ENCODE measurements around the gene ZNF804A. TPM values are rescaled to one million over a fixed set of nuclear protein-coding genes. Genes with fewer than 3 reads are reported as not detected.

ZNF804A gene
- total RNA-seq, 1 experiment from 2014 or later = 3.4 TPM

DNA sequence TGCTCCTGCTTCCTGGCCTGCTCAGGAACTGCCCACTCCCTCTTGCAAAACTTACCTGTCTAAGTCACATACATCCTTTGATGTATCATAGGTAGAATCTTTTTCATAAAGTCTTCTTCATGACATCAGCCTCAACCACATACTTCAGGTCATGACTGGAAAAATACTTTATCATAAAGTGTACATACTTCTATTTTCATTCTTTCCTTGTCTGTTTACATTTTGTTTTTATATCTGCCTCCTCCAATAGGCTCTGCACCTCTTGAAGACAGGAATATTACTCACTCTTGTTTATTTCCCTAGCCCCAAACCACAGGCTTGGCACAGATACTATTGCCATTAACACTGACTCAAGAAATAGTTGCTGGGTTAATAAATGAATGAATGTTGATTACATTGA, 43.6 kb upstream of the ZNF804A start:
- Histone ChIP-seq H3K9me3 (ENCODE audit: low read depth, low read length, poor library complexity, severe bottlenecking) (no peaks in the 10 kb centered on the region), H3K4me3 (ENCODE audit: low read depth, low read length, poor library complexity, severe bottlenecking) (no peak overlapping the region), H3K4me1 (ENCODE audit: insufficient read depth, low read length, poor library complexity, severe bottlenecking) (no peaks in the 10 kb centered on the region), H3K36me3 (ENCODE audit: insufficient read depth, low read length, poor library complexity, severe bottlenecking) (no peaks in the 10 kb centered on the region), H3K27me3 (replicated peaks; ENCODE audit: insufficient read depth, low read depth, low read length, poor library complexity) (no peaks in the 10 kb centered on the region), H3K27ac (ENCODE audit: low read depth, low read length, poor library complexity, severe bottlenecking) (no peak overlapping the region)
- intact Hi-C loops (cut with micrococcal nuclease; ENCODE audit: unreplicated experiment) = no loop called here
- no peak for DNase-seq (ENCODE audit: low spot score)
- ChIA-PET CTCF (no interaction called here), POLR2A (ENCODE audit: low non-redundant PET) (no interaction called here)
- no TSS peak for BruUV-seq (replicated peaks)
- TF ChIP-seq EZH2 (IDR thresholded peaks at IDR 0.05; ENCODE audit: borderline replicate concordance, low read depth, low read length, poor library complexity, severe bottlenecking) = no peak
- TF ChIP-seq, protein P1, sequence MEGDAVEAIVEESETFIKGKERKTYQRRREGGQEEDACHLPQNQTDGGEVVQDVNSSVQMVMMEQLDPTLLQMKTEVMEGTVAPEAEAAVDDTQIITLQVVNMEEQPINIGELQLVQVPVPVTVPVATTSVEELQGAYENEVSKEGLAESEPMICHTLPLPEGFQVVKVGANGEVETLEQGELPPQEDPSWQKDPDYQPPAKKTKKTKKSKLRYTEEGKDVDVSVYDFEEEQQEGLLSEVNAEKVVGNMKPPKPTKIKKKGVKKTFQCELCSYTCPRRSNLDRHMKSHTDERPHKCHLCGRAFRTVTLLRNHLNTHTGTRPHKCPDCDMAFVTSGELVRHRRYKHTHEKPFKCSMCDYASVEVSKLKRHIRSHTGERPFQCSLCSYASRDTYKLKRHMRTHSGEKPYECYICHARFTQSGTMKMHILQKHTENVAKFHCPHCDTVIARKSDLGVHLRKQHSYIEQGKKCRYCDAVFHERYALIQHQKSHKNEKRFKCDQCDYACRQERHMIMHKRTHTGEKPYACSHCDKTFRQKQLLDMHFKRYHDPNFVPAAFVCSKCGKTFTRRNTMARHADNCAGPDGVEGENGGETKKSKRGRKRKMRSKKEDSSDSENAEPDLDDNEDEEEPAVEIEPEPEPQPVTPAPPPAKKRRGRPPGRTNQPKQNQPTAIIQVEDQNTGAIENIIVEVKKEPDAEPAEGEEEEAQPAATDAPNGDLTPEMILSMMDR (conservative IDR thresholded peaks at IDR 0.05; ENCODE audit: low read depth, low read length) = no peak

DNA sequence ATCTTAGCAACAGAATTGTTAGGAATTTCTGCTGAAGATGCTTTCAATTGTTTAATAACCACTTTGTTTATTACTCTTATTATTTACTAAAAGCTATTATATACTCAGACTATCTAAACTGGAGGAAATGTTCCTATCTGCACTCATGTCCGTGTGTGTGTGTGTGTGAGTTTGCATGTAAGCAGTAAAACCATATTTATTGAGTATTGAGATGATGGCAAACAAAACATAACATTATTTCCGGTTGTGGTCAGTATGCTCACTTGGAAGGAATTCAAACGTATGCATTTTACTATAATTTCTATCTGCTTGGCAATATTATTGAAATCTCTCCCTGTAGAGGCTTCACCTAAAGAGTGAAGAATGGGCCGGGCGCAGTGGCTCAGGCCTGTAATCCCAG, 43.0 kb upstream of the ZNF804A start:
- H3K36me3 ChIP-seq (ENCODE audit: insufficient read depth, low read length, poor library complexity, severe bottlenecking) = no peaks in the 10 kb centered on the region
- no TSS peak for BruUV-seq (replicated peaks)
- no peak overlapping the region for H3K4me3 ChIP-seq (ENCODE audit: low read depth, low read length, poor library complexity, severe bottlenecking)
- intact Hi-C loops (cut with micrococcal nuclease; ENCODE audit: unreplicated experiment) = no loop called here
- ChIA-PET CTCF (no interaction called here), POLR2A (ENCODE audit: low non-redundant PET) (no interaction called here)
- no peak overlapping the region for H3K27ac ChIP-seq (ENCODE audit: low read depth, low read length, poor library complexity, severe bottlenecking)
- DNase-seq (ENCODE audit: low spot score) = no peak
- no peaks in the 10 kb centered on the region for H3K4me1 ChIP-seq (ENCODE audit: insufficient read depth, low read length, poor library complexity, severe bottlenecking)
- no peaks in the 10 kb centered on the region for H3K9me3 ChIP-seq (ENCODE audit: low read depth, low read length, poor library complexity, severe bottlenecking)
- TF ChIP-seq EZH2 (IDR thresholded peaks at IDR 0.05; ENCODE audit: borderline replicate concordance, low read depth, low read length, poor library complexity, severe bottlenecking) = no peak
- TF ChIP-seq, protein P1 (conservative IDR thresholded peaks at IDR 0.05; ENCODE audit: low read depth, low read length) = no peak
- no peaks in the 10 kb centered on the region for H3K27me3 ChIP-seq (replicated peaks; ENCODE audit: insufficient read depth, low read depth, low read length, poor library complexity)

DNA sequence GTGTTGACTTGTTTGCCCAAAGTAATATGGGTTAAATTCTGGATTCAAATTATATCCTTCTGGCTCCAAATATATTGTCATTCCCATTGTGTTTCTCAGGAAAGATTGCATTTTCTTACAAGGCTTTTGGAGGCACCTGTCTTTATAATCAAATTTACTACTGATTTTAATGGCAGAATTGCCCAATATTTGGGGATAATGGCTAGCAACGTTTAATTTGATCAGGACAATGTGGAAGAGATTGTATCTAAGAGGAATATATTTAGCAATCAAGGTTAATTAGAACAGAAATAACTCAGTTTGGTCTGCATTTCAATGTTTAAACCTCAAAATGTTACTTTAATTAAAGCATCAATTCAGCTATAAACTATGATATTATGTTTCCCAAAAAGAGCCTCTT, 41.7 kb upstream of the ZNF804A start:
- Histone ChIP-seq H3K4me1 (ENCODE audit: insufficient read depth, low read length, poor library complexity, severe bottlenecking) (no peaks in the 10 kb centered on the region), H3K27me3 (replicated peaks; ENCODE audit: insufficient read depth, low read depth, low read length, poor library complexity) (no peaks in the 10 kb centered on the region), H3K9me3 (ENCODE audit: low read depth, low read length, poor library complexity, severe bottlenecking) (no peaks in the 10 kb centered on the region), H3K36me3 (ENCODE audit: insufficient read depth, low read length, poor library complexity, severe bottlenecking) (no peaks in the 10 kb centered on the region), H3K4me3 (ENCODE audit: low read depth, low read length, poor library complexity, severe bottlenecking) (no peak overlapping the region), H3K27ac (ENCODE audit: low read depth, low read length, poor library complexity, severe bottlenecking) (no peak overlapping the region)
- ChIA-PET CTCF (no interaction called here), POLR2A (ENCODE audit: low non-redundant PET) (no interaction called here)
- no TSS peak for BruUV-seq (replicated peaks)
- no peak for DNase-seq (ENCODE audit: low spot score)
- TF ChIP-seq, protein P1 (conservative IDR thresholded peaks at IDR 0.05; ENCODE audit: low read depth, low read length) = no peak
- no peak for TF ChIP-seq EZH2 (IDR thresholded peaks at IDR 0.05; ENCODE audit: borderline replicate concordance, low read depth, low read length, poor library complexity, severe bottlenecking)
- intact Hi-C loops (cut with micrococcal nuclease; ENCODE audit: unreplicated experiment) = no loop called here
